WI38 (cell line): ENCODE results near the gene TOPORS.
"Not testable (repeated sequence)": the region's sequence is repeated elsewhere in the genome, so short reads cannot be mapped to it uniquely, and the experiment has no call there.

Experiments
- H3K4me3 ChIP-seq: 2 replicates; pipeline ENCODE4 v1.5.1; 2011; ENCODE audit warnings: low read depth, mild to moderate bottlenecking, control low read depth, low read length
- TF ChIP-seq, protein P1 (sequence below): IDR thresholded peaks from 2 replicates; pipeline ENCODE4 v1.5.1; 2012; ENCODE audit warnings: low read depth, mild to moderate bottlenecking, control low read depth, low read length

TOPORS gene

GRCh38 chr9:32558408-32558934, 6.1 kb upstream of the TOPORS start:
- H3K4me3 ChIP-seq: no peak overlapping the region
- TF ChIP-seq, protein P1, sequence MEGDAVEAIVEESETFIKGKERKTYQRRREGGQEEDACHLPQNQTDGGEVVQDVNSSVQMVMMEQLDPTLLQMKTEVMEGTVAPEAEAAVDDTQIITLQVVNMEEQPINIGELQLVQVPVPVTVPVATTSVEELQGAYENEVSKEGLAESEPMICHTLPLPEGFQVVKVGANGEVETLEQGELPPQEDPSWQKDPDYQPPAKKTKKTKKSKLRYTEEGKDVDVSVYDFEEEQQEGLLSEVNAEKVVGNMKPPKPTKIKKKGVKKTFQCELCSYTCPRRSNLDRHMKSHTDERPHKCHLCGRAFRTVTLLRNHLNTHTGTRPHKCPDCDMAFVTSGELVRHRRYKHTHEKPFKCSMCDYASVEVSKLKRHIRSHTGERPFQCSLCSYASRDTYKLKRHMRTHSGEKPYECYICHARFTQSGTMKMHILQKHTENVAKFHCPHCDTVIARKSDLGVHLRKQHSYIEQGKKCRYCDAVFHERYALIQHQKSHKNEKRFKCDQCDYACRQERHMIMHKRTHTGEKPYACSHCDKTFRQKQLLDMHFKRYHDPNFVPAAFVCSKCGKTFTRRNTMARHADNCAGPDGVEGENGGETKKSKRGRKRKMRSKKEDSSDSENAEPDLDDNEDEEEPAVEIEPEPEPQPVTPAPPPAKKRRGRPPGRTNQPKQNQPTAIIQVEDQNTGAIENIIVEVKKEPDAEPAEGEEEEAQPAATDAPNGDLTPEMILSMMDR: no peak

DNA sequence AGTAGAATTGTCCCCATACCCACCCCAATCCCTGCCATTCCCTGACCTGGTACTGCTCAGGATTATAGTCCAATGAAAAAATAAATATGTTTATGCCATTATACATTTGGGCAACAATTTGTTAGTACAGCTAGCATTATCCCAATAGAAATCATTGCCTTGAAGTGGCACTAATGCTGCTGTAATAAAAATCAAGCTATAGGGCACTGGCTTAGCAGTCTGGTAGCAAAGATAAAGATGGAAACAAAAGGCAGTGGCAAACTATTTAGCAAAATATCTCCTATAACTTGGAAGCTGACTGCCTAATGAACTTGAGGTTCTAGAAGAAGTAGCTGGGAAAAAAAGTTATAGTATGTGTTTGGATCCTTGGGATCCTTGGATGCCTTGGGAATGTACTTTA, 2.2 kb upstream of the TOPORS start:
- TF ChIP-seq, protein P1: no peak
- no peak overlapping the region for H3K4me3 ChIP-seq

- TF ChIP-seq, protein P1: no peak
- H3K4me3 ChIP-seq: no peak overlapping the region
Measured at GRCh38 chr9:32554107-32554506, 1.7 kb upstream of the TOPORS start.

DNA sequence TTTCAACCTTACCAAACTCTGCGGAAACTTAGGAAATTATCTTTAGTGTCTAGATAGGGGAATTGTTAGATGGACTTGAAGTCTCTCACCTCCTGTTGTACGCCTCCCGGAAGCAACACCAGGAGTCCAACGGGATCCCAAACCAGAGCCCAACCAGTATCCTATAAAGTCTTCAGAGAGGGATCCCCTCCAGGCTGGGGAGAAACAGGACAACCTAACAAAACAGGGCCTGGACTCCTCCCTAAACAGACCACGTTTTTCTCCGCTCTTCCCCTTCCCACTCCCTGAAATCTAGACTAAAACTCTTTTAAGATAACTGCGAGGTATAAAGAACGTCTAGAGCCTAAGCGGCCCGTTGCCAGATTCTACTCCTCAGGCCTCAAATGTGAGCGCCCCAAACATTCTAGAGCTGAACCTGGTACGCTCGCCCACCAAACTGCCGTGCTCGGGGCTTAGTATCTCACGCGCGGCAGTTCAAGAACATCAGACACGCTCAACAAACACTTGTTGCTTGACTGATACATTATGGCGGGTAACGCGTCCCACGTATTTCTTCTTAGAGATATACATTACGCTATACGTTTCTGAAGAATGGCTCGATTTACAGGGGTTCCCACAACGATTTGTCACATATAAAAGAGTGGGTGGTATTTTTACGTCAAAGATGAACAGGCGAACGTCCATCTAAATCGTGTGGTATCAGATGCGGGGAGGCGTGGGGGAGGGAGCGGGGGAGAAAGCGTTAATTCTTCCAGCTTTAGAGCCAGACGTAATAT, 922 bp downstream of the TOPORS start:
- H3K4me3 ChIP-seq: peak overlapping the region; percentile 82

GRCh38 chr9:32550562-32551275, 1.7 kb downstream of the TOPORS start:
- peak overlapping the region; percentile 82 for H3K4me3 ChIP-seq

More for the DNA sequence above, 922 bp downstream of the TOPORS start:
- TF ChIP-seq, protein P1: no peak

GRCh38 chr9:32550150-32550561, 2.2 kb downstream of the TOPORS start:
- TF ChIP-seq, protein P1: no peak
- peak overlapping the region; percentile 82 for H3K4me3 ChIP-seq

More at GRCh38 chr9:32550562-32551275, 1.7 kb downstream of the TOPORS start:
- TF ChIP-seq, protein P1: no peak

DNA sequence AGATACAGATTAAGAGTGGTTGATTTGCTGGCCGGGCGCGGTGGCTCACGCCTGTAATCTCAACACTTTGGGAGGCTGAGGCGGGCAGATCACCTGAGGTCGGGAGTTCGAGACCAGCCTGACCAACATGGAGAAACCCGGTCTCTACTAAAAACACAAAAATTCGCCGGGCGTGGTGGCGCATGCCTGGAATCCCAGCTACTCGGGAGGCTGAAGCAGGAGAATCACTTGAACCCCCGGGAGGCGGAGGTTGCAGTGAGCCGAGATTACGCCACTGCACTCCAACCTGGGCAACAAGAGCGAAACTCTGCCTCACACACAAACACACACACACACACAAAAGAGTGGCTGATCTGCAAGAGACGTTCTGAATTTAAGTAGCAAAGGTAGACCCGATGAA, 4.2 kb downstream of the TOPORS start:
- H3K4me3 ChIP-seq: not testable (repeated sequence)
